Spinal cord (tissue), 10 donors: ENCODE data around the gene NAGLU. TPM values are rescaled to one million over a fixed set of nuclear protein-coding genes. Genes with fewer than 3 reads are reported as not detected.

ENCODE experiments used
- DNase-seq, 6 donors: peaks; one replicate each; pipeline versions ENCODE4 v3.0.0 to v3.0.0-alpha.2; 2013 to 2015; ENCODE audit warnings: low spot score in 6 of 6, low read depth in 4 of 6
- H3K27ac ChIP-seq: one replicate; pipeline ENCODE4 v1.5.1; 2013; ENCODE audit warnings: low read depth, low read length, control low read depth
- H3K27me3 ChIP-seq: one replicate; pipeline ENCODE4 v1.6.1; 2013; ENCODE audit warnings: low read length; ENCODE audit not compliant: control insufficient read depth, insufficient read depth
- H3K36me3 ChIP-seq: one replicate; pipeline ENCODE4 v1.6.1; 2013; ENCODE audit warnings: low read length; ENCODE audit not compliant: control insufficient read depth, insufficient read depth
- H3K4me1 ChIP-seq: one replicate; pipeline ENCODE4 v1.6.1; 2013; ENCODE audit warnings: low read length; ENCODE audit not compliant: control insufficient read depth, insufficient read depth
- H3K4me3 ChIP-seq: one replicate; pipeline ENCODE4 v1.5.1; 2013; ENCODE audit warnings: low read depth, low read length, control low read depth
- H3K9me3 ChIP-seq: one replicate; pipeline ENCODE4 v1.6.1; 2013; ENCODE audit warnings: low read length; ENCODE audit not compliant: control insufficient read depth, insufficient read depth
- WGBS: methylation state at CpG from one replicate; pipeline ENCODE4 v1.1.5; 2013; ENCODE audit warnings: missing lambda C conversion rate; ENCODE audit not compliant: insufficient coverage; 5-methylcytosine and 5-hydroxymethylcytosine counted together
- polyA plus RNA-seq, 2 donors: library from polyadenylated mRNA; unstranded; fragments of 120-200 nt; gene quantifications; one replicate each; pipeline ENCODE4 v1.2.1, GENCODE V29; 2013; ENCODE audit not compliant: insufficient read length in 2 of 2
- total RNA-seq, 2 donors: library from RNA; depleted of rRNA in 1 of 2; stranded (reverse); fragments of 120-200 nt in 1 of 2; fragments of >200 nt in 1 of 2; gene quantifications; one replicate each; pipeline versions ENCODE4 v1.2.3 to v1.2.4, GENCODE V29; 2013 to 2014
- donor health status: healthy.

The NAGLU gene
- total and polyA plus RNA-seq, 4 donors, result 13.0 to 24.2 (median 20.3) TPM

- Histone ChIP-seq H3K9me3 (no peaks in the 10 kb centered on the region), H3K27me3 (no peaks in the 10 kb centered on the region), H3K27ac (no peak overlapping the region), H3K4me1 (peaks cover 5% of the 10 kb centered on the region), H3K36me3 (peaks cover 84% of the 10 kb centered on the region), H3K4me3 (no peak overlapping the region)
- WGBS, result 100% methylated on average over 2 of the region's 2 CpGs
- DNase-seq, result no peak
Observed at GRCh38 chr17:42509841-42510240, 26.2 kb upstream of the NAGLU start.

- no peaks in the 10 kb centered on the region for H3K9me3 ChIP-seq
- peak overlapping the region; percentile 59 for H3K27ac ChIP-seq
- DNase-seq, result no peak
- H3K4me3 ChIP-seq, result no peak overlapping the region
- H3K36me3 ChIP-seq, result peaks cover 92% of the 10 kb centered on the region
- H3K4me1 ChIP-seq, result peaks cover 6% of the 10 kb centered on the region
- WGBS, result 93% methylated on average over 9 of the region's 9 CpGs
- H3K27me3 ChIP-seq, result no peaks in the 10 kb centered on the region
Observed at GRCh38 chr17:42512246-42512645, 23.8 kb upstream of the NAGLU start.

- H3K27ac ChIP-seq, result peak overlapping the region; percentile 59
- no peaks in the 10 kb centered on the region for H3K9me3 ChIP-seq
- no peak overlapping the region for H3K4me3 ChIP-seq
- H3K4me1 ChIP-seq, result peaks cover 10% of the 10 kb centered on the region
- DNase-seq, result no peak
- peaks cover 90% of the 10 kb centered on the region for H3K36me3 ChIP-seq
- no peaks in the 10 kb centered on the region for H3K27me3 ChIP-seq
- WGBS, result 85% methylated on average over 4 of the region's 6 CpGs
Observed at GRCh38 chr17:42512733-42513251, 23.2 kb upstream of the NAGLU start.

GRCh38 chr17:42513686-42514085 is 22.4 kb upstream of the NAGLU start:
- Histone ChIP-seq H3K9me3 (no peaks in the 10 kb centered on the region), H3K27ac (peak overlapping the region; percentile 54), H3K4me1 (peaks cover 16% of the 10 kb centered on the region), H3K4me3 (no peak overlapping the region), H3K36me3 (peaks cover 88% of the 10 kb centered on the region), H3K27me3 (no peaks in the 10 kb centered on the region)
- no peak for DNase-seq
- WGBS, result 90% methylated on average over 6 of the region's 11 CpGs

GRCh38 chr17:42514279-42514678 is 21.8 kb upstream of the NAGLU start:
- no peak overlapping the region for H3K4me3 ChIP-seq
- WGBS, result 98% methylated on average over 4 of the region's 11 CpGs
- DNase-seq, result no peak
- no peaks in the 10 kb centered on the region for H3K27me3 ChIP-seq
- H3K36me3 ChIP-seq, result peaks cover 87% of the 10 kb centered on the region
- H3K9me3 ChIP-seq, result no peaks in the 10 kb centered on the region
- peaks cover 22% of the 10 kb centered on the region for H3K4me1 ChIP-seq
- H3K27ac ChIP-seq, result no peak overlapping the region

- WGBS, result 89% methylated on average over 6 of the region's 8 CpGs
- no peak for DNase-seq
- no peak overlapping the region for H3K4me3 ChIP-seq
- H3K27me3 ChIP-seq, result no peaks in the 10 kb centered on the region
- H3K4me1 ChIP-seq, result peaks cover 28% of the 10 kb centered on the region
- H3K27ac ChIP-seq, result no peak overlapping the region
- H3K9me3 ChIP-seq, result no peaks in the 10 kb centered on the region
- peaks cover 83% of the 10 kb centered on the region for H3K36me3 ChIP-seq
Observed at GRCh38 chr17:42514867-42515266, 21.2 kb upstream of the NAGLU start.

GRCh38 chr17:42517516-42517915 is 18.5 kb upstream of the NAGLU start:
- H3K4me3 ChIP-seq, result no peak overlapping the region
- peaks cover 76% of the 10 kb centered on the region for H3K36me3 ChIP-seq
- H3K4me1 ChIP-seq, result peaks cover 53% of the 10 kb centered on the region
- 13% methylated on average over 8 of the region's 9 CpGs for WGBS
- peak in 2 of 6 donors; percentile 64 to 71 for DNase-seq
- H3K9me3 ChIP-seq, result no peaks in the 10 kb centered on the region
- no peaks in the 10 kb centered on the region for H3K27me3 ChIP-seq
- peak overlapping the region; percentile 98 for H3K27ac ChIP-seq

GRCh38 chr17:42518046-42518754 is 17.8 kb upstream of the NAGLU start:
- DNase-seq, result peak in 1 of 6 donors; percentile 56
- H3K36me3 ChIP-seq, result peaks cover 77% of the 10 kb centered on the region
- H3K4me3 ChIP-seq, result no peak overlapping the region
- H3K27ac ChIP-seq, result peak overlapping the region; percentile 98
- H3K4me1 ChIP-seq, result peaks cover 56% of the 10 kb centered on the region
- H3K9me3 ChIP-seq, result no peaks in the 10 kb centered on the region
- no peaks in the 10 kb centered on the region for H3K27me3 ChIP-seq
- WGBS, result 72% methylated on average over 5 of the region's 9 CpGs

GRCh38 chr17:42518755-42519545 is 17.1 kb upstream of the NAGLU start:
- no peaks in the 10 kb centered on the region for H3K27me3 ChIP-seq
- peaks cover 74% of the 10 kb centered on the region for H3K36me3 ChIP-seq
- H3K9me3 ChIP-seq, result no peaks in the 10 kb centered on the region
- WGBS, result 82% methylated on average over 1 of the region's 6 CpGs
- DNase-seq, result peak in 1 of 6 donors; percentile 33
- no peak overlapping the region for H3K4me3 ChIP-seq
- peak overlapping the region; percentile 98 for H3K27ac ChIP-seq
- peaks cover 56% of the 10 kb centered on the region for H3K4me1 ChIP-seq
